Mucosa of rectum (tissue), 2 donors: ENCODE results near the gene R3HDM2.

Experiments used
- H3K27ac ChIP-seq, 2 donors: one replicate each; pipeline ENCODE4 v1.7.0; 2013; ENCODE audit warnings: inconsistent platforms in 2 of 2, low read depth in 2 of 2, low read length in 2 of 2
- H3K27me3 ChIP-seq, 2 donors: one replicate each; pipeline ENCODE4 v1.7.0; 2013; ENCODE audit warnings: low read length in 2 of 2; ENCODE audit not compliant: control insufficient read depth in 2 of 2, insufficient read depth in 2 of 2
- H3K36me3 ChIP-seq, 2 donors: one replicate each; pipeline ENCODE4 v1.7.0; 2013; ENCODE audit warnings: low read length in 2 of 2; ENCODE audit not compliant: control insufficient read depth in 2 of 2, insufficient read depth in 2 of 2
- H3K4me1 ChIP-seq, 2 donors: one replicate each; pipeline ENCODE4 v1.7.0; 2013; ENCODE audit warnings: low read length in 2 of 2, mild to moderate bottlenecking in 1 of 2; ENCODE audit not compliant: control insufficient read depth in 2 of 2, insufficient read depth in 2 of 2
- H3K4me3 ChIP-seq, 2 donors: one replicate each; pipeline ENCODE4 v1.7.0; 2013; ENCODE audit warnings: low read length in 2 of 2
- H3K9ac ChIP-seq, 2 donors: one replicate each; pipeline ENCODE4 v1.7.0; 2013; ENCODE audit warnings: low read length in 2 of 2, low read depth in 1 of 2, mild to moderate bottlenecking in 1 of 2
- H3K9me3 ChIP-seq, 2 donors: one replicate each; pipeline ENCODE4 v1.7.0; 2013; ENCODE audit warnings: low read length in 2 of 2; ENCODE audit not compliant: control insufficient read depth in 2 of 2
- donor health status: healthy.
- donor health status: Normal muscosa, but diverticular disease.

R3HDM2 gene

GRCh38 chr12:57467212-57467874 lies 36.5 kb upstream of the R3HDM2 start:
- Histone ChIP-seq H3K36me3 (peaks cover 0 to 14% of the 10 kb centered on the region in 2 donors), H3K9me3 (no peaks in the 10 kb centered on the region), H3K4me3 (no peak overlapping the region), H3K27ac (no peak overlapping the region), H3K9ac (no peak overlapping the region), H3K4me1 (peaks cover 14 to 20% of the 10 kb centered on the region in 2 donors), H3K27me3 (peaks cover 0 to 3% of the 10 kb centered on the region in 2 donors)

- peaks cover under 1 to 5% of the 10 kb centered on the region in 2 donors for H3K27me3 ChIP-seq
- H3K9ac ChIP-seq: no peak overlapping the region
- H3K4me1 ChIP-seq: peaks cover 17 to 20% of the 10 kb centered on the region in 2 donors
- H3K4me3 ChIP-seq: no peak overlapping the region
- H3K27ac ChIP-seq: no peak overlapping the region
- peaks cover 0 to 10% of the 10 kb centered on the region in 2 donors for H3K36me3 ChIP-seq
- no peaks in the 10 kb centered on the region for H3K9me3 ChIP-seq
These were observed 35.1 kb upstream of the R3HDM2 start for GRCh38 chr12:57465747-57466505.

GRCh38 chr12:57465030-57465746 lies 34.3 kb upstream of the R3HDM2 start:
- Histone ChIP-seq H3K4me3 (no peak overlapping the region), H3K36me3 (peaks cover 0 to 9% of the 10 kb centered on the region in 2 donors), H3K27ac (no peak overlapping the region), H3K9ac (no peak overlapping the region), H3K9me3 (no peaks in the 10 kb centered on the region), H3K27me3 (peaks cover 7 to 12% of the 10 kb centered on the region in 2 donors), H3K4me1 (peaks cover 16 to 20% of the 10 kb centered on the region in 2 donors)

- Histone ChIP-seq H3K4me1 (peaks cover 14 to 20% of the 10 kb centered on the region in 2 donors), H3K9me3 (no peaks in the 10 kb centered on the region), H3K27me3 (peaks cover 7 to 12% of the 10 kb centered on the region in 2 donors), H3K27ac (no peak overlapping the region), H3K36me3 (peaks cover 0 to 5% of the 10 kb centered on the region in 2 donors), H3K4me3 (no peak overlapping the region), H3K9ac (no peak overlapping the region)
These were observed 33.7 kb upstream of the R3HDM2 start for GRCh38 chr12:57464569-57464968.

- peak overlapping the region; percentile 63 to 67 for H3K9ac ChIP-seq
- H3K36me3 ChIP-seq: no peaks in the 10 kb centered on the region
- peak overlapping the region in 1 of 2 donors; percentile 64 for H3K4me3 ChIP-seq
- H3K4me1 ChIP-seq: peaks cover 23 to 32% of the 10 kb centered on the region in 2 donors
- no peak overlapping the region for H3K27ac ChIP-seq
- peaks cover 7 to 12% of the 10 kb centered on the region in 2 donors for H3K27me3 ChIP-seq
- H3K9me3 ChIP-seq: no peaks in the 10 kb centered on the region
These were observed 32.0 kb upstream of the R3HDM2 start for GRCh38 chr12:57462912-57463253.

GRCh38 chr12:57462251-57462911 lies 31.5 kb upstream of the R3HDM2 start:
- Histone ChIP-seq H3K9ac (peak overlapping the region; percentile 67 to 81), H3K4me1 (peaks cover 23 to 32% of the 10 kb centered on the region in 2 donors), H3K9me3 (no peaks in the 10 kb centered on the region), H3K27ac (peak overlapping the region; percentile 86 to 91), H3K4me3 (peak overlapping the region; percentile 64 to 82), H3K36me3 (no peaks in the 10 kb centered on the region), H3K27me3 (peaks cover 7 to 12% of the 10 kb centered on the region in 2 donors)

- Histone ChIP-seq H3K9ac (peak overlapping the region; percentile 48 to 81), H3K36me3 (no peaks in the 10 kb centered on the region), H3K27ac (peak overlapping the region; percentile 82 to 91), H3K27me3 (peaks cover 7 to 10% of the 10 kb centered on the region in 2 donors), H3K4me3 (peak overlapping the region; percentile 64 to 82), H3K9me3 (no peaks in the 10 kb centered on the region), H3K4me1 (peaks cover 23 to 32% of the 10 kb centered on the region in 2 donors)
These were observed 31.0 kb upstream of the R3HDM2 start for GRCh38 chr12:57461917-57462250.

- H3K4me1 ChIP-seq: peaks cover 23 to 32% of the 10 kb centered on the region in 2 donors
- H3K27me3 ChIP-seq: peaks cover 7 to 9% of the 10 kb centered on the region in 2 donors
- peak overlapping the region; percentile 82 to 91 for H3K27ac ChIP-seq
- H3K4me3 ChIP-seq: peak overlapping the region; percentile 64 to 82
- H3K9me3 ChIP-seq: no peaks in the 10 kb centered on the region
- H3K36me3 ChIP-seq: no peaks in the 10 kb centered on the region
- H3K9ac ChIP-seq: peak overlapping the region; percentile 61 to 81
These were observed 30.6 kb upstream of the R3HDM2 start for GRCh38 chr12:57461276-57461916.

GRCh38 chr12:57460841-57461275 lies 30.0 kb upstream of the R3HDM2 start:
- H3K36me3 ChIP-seq: no peaks in the 10 kb centered on the region
- H3K4me3 ChIP-seq: peak overlapping the region; percentile 64 to 68
- H3K27ac ChIP-seq: peak overlapping the region; percentile 57 to 82
- peaks cover 26 to 36% of the 10 kb centered on the region in 2 donors for H3K4me1 ChIP-seq
- no peaks in the 10 kb centered on the region for H3K9me3 ChIP-seq
- peak overlapping the region; percentile 61 to 68 for H3K9ac ChIP-seq
- H3K27me3 ChIP-seq: peaks cover 7 to 9% of the 10 kb centered on the region in 2 donors
